ENCODE measurements around the gene FGF1.

Gene FGF1

DNA sequence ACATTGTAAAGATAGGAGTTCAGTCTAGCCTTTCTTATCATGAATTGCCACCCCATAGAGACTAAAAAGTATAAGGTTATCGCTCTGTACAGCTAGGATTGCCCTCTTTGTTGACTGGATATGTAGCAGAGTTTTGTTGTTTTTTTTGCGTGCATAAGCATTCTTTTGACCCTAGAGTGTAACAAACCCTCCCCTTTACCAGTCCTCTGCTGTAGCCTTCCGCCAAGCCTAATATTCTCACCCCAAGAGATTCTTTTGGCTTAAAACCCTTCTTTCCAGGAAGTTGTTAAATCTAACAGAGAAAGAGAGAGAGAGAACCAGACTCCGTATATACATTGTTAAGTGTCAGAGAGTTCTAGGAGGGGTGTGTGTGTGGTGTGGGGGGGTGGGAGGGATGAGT, 113.9 kb downstream of the FGF1 start:
- DNase-seq: no peak

GRCh38 chr5:142571371-142571770, 114.5 kb downstream of the FGF1 start:
- DNase-seq: no peak

DNA sequence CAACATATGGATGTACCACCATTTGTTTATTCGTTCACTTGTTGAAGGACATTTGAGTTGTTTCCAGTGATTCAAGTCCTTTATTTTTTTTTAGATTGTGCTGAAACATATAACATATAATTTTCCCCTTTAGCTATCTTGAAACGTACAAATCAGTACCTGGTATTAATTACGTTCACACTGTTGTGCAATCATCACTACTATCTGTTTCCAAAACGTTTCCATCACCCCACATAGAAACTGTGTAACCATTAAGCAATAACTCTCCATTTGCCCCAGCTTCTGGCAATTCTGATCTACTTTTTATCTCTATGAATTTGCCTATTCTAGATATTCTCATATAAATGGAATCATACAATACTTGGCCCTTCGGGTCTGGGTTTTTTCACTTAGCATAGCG, 116.0 kb downstream of the FGF1 start:
- DNase-seq: no peak

GRCh38 chr5:142568996-142569335, 116.9 kb downstream of the FGF1 start:
- no peak for DNase-seq

DNA sequence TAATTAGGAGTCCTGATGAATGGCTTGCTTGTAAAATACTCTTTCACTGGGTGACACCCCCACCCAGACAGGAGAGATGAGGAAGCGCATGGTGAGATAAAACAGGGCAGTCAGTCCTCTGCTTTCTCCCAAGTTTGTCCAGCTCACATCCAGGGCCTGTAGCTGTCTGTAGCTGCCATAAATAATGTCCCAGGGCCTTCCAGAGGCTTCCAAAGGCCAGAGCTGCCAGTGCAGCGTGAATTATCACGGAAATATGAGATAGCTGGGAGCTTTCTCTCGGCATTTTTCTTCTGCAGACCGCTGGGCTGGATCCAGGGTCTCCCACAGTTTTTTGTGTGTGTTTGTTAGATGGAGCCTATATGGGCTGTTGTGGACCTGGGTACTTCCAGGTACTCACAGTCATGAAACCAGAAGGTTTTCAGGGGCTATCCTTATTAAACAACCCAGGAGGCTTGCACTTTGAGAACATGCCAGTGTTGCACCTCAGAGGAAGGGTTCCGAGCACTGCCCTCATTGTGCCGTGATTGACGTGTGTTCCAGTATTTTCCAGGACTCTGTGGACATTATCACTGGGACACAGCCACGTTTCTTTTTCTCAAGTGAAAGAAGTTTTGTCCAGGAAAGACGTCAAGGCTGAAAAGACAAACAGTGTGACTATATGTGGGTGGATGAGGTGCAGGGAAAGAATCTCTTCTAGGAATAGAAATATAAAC, 117.5 kb downstream of the FGF1 start:
- DNase-seq: no peak

DNA sequence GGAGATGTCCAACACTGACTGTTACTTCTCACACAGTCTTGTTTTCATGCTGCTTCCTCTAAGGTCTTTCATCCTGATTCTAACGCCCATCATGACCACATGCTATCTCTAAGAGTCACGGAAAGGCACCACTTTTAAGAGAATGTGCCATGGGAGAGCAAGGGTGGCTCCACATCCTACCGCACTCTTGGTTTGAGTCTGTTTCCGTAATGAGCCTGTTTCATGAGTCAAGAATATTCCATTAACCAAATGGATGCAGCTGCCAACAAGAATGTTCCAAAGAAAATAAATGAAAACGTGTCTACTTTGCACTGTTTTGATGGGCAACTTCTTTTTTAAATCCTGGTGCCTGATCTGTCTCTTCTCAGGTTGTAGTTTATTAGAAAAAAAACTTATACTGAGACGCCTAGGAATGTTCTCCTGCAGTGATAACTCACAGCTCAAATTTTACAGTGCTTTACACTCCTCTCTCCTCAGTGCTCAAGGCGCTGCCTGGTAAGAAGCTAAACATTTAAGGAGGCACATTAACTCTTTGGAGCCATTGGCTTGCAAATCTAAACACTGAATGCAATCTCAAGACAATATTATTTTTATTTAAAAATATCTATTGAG, 124.3 kb downstream of the FGF1 start:
- DNase-seq: peak; percentile 23

DNA sequence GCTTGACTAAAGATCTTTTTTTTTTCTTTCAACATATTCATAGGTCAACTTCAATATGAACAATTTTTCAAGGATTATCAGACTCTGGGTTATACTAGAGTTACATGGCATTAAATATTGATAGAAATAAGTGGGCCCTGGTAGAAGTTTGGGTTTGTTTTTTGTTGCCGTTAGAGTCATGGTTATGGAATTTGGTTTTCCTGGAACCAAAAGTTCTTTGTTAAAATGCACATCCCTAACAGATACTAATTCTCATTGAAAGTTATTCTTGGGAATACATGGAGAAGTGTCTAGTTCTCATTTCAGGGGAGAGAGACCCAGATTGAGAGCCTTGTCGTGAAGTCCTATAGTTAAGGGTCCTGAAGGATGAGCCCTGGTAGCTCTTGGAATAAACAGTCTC, 124.9 kb downstream of the FGF1 start:
- no peak for DNase-seq

GRCh38 chr5:142552107-142552506, 133.8 kb downstream of the FGF1 start:
- no peak for DNase-seq

DNA sequence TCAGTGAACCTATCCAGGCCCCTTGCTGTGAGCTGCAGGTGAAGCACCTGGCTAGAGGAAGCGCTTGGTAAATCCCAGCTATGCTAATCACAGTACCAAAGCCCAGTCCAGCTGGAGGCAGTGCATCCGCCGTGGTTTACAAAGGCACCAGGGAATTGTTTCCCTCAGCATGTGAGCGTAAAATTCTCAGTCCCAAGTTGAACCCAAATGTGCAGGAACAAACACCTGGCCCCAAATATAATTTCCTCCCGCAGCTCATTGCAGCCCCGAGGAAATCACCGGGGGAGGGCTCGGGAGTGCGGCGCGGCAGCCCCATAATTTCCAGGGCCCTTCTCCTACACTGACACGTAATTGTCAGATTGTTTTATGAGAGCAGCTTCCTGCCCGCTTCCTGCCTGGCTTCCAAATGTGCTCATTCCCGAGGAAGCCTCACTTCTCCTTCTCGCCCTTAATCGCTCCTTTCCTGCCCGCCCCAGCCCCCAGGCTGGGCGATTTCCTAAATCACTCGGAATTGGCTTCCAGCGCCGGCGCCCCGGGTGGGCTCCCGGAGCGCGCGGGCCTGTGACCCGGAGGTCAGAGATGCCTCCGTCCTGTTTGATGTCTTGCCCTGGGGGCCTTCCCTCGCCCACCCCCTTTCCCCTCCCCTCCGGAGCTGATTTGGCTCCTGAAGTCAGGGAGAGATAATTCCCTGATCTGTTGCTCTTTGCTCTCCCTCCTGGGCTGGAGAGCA, 134.4 kb downstream of the FGF1 start:
- peak; percentile 27 for DNase-seq

- no peak for DNase-seq
Measured at GRCh38 chr5:142550471-142550870, 135.4 kb downstream of the FGF1 start.

DNA sequence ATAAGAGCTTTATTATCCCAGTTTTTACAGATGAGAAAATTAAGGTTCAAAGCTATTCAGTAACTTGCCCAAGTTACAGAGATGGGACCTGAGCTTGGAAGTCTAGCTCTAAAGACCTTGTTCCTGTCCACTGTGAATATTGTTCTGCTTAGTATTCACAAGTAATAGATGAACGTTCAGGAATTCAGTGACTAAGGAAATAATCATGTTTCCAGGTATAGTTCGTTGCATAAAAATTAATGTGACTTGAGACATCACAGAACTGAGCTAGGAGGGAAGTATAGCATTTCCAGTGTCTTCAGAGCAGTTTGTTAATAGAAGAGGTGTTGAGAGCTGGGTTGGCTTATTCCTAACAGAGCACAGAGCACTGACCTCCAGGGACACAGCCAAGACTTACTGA, 136.1 kb downstream of the FGF1 start:
- DNase-seq: no peak

DNA sequence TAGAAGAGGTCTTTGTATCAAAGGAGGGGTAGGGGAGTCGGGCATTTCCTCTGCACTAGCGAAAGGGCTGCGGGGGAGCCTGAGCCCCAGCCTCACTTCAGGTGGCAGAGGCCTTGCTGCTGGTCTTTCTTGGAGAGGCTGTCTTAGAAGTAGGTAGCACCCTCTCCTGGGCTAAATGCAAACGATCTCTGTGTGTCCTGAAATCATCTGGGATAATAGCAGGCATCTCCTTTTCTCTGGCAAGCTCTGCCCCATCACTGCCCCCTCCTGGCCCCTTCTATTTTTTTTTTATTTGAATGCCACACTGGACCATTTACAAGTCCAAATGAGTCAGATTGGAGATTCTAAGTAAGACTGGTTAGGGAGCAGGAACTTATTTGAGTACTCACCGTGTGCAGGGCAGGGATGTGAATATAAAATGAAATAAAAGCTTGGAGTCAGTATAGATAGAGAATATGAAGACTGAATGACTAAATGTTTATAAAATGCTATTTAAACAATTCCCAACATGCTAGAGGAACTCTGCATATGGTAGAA, 137.1 kb downstream of the FGF1 start:
- peak; percentile 92 for DNase-seq

DNA sequence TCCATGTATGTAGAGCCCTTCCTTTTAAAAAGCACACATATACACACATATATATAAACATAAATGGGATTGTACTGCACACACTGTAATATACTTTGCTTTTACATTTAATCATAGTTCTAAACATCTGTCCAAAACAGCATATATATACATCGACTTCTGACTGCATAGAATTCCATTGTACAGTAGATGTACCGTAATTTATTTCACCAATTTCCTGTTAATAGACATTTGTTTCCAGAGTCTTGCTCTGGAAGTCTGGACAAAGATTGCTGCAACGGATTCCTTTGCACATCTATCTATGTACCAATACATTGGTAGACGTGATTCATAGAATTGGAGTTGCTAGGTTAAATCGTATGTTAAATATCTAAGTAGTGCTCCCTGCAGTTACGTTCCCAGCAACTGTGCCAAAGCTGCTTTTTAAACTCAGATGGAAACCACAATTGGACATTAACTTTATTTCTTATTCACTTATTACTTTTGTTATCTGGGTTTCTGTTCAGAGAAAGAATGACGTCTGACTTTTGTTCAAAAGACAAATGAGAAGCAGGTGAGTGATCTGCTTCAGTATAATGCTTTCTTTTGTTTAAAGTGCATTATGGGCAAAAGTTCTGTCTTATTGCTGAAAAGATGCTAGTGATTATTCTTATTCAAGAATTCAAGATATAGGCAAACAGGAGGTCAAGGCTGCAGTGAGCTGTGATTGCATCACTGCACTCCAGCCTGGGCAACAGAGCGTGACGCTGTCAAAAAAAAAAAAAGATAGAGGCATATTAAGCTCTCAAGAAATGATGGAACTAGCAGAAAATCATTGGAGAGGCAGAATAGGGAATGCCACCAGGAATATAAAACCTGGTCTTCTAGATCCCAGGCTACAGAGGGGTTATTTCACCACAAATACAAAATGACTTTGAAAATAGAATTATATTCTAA, 138.2 kb downstream of the FGF1 start:
- DNase-seq: no peak

DNA sequence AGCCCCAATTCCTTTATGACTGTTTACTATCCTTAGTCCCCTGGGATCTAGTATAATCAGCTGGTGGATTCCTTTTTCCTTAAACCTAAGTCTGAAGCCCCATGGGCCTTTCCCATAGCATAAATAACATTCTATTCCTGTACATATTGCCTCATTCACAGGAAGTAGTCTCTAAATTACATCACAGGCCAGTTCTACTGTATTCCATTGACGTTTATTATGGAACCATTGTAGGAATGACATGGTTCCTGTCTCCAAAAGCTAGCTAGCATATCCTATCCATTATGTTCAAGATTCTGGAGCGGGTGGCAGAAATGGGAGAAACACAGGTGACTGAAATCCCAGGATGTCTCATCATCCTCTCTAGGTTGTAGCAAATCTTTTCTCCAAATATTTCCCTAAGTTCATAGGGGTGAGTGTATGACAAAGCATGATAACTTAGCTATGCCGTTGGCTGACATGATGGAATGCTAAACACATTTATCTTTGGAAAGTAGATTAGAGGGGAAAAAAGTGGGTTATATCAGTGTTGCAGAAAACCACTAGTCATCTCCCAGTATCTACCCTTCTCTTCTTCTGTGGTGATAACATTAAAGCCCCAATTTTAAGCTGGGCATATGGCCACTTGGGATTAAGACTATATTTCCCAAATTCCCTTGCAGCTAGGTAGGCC, 140.1 kb downstream of the FGF1 start:
- peak; percentile 95 for DNase-seq

DNA sequence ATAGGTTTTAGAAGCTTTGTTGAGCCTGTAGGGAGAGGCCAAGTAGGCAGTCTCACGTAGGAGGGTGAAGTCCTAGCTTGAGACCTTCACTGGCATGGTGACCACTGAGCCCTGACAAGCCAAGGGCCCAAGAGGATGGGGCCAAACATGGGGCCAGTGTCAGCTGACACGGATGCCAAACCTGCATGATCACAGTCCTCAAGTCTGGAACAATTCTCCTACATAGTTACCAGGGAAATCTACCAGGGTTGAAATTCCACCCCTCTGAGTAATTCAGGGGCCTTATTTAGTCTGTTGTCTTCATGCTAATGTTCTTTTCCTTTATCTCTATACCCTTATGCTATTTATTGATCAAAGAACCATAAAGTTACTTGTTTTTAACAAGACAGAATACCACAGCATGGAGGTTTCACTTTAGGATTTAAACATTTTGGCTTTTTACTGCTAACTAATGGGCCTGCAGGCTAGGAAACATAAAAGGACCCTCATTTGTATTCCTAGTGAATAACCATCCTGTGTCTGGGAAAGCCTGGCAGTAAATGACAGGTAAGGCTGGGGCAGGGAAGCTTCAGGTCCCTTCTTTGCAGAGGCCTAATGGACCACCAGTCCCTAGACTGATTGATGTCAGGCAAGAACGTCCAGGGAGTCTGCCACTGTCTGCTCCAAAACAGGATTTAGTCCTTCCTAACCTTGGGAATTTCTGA, 140.8 kb downstream of the FGF1 start:
- DNase-seq: peak; percentile 77

- peak; percentile 75 for DNase-seq
Measured at GRCh38 chr5:142544071-142544753, 141.7 kb downstream of the FGF1 start.

GRCh38 chr5:142542906-142543305, 143.0 kb downstream of the FGF1 start:
- DNase-seq: peak; percentile 83

Data from fibroblast of skin of back (primary cell).